Heart left ventricle (tissue), 16 donors: ENCODE measurements around the gene UMODL1. TPM values are rescaled to one million over a fixed set of nuclear protein-coding genes. Genes with fewer than 3 reads are reported as not detected.
A peak's percentile ranks its signal among the peaks of the same experiment; 100 is the strongest.

ENCODE experiments used
- ATAC-seq, 4 donors: fragments of 200-7000 bp; cut with Tn5 transposase; one replicate each; pipeline ENCODE4 v1.9.1; 2020 to 2022; ENCODE audit warnings: moderate library complexity in 4 of 4, mild to moderate bottlenecking in 3 of 4, moderate number of reproducible peaks in 1 of 4
- DNase-seq, 5 donors: peaks; one replicate each; pipeline ENCODE4 v3.0.0-alpha.2; 2020
- H3K27ac ChIP-seq, 12 donors: fragments of 200-600 bp; sonication (generic) in 4 of 12; one replicate each; pipeline versions ENCODE4 v1.5.0 to v1.8.0; 2016 to 2022; ENCODE audit warnings: mild to moderate bottlenecking in 2 of 12
- H3K27me3 ChIP-seq, 9 donors: fragments of 200-600 bp; sonication (generic) in 2 of 9; one replicate each; pipeline versions ENCODE4 v1.5.1 to v1.8.0; 2016 to 2022; ENCODE audit warnings: mild to moderate bottlenecking in 3 of 9
- H3K36me3 ChIP-seq, 9 donors: fragments of 200-600 bp; sonication (generic) in 2 of 9; one replicate each; pipeline versions ENCODE4 v1.5.0 to v1.8.0; 2018 to 2022; ENCODE audit warnings: mild to moderate bottlenecking in 2 of 9
- H3K4me1 ChIP-seq, 12 donors: fragments of 200-600 bp; sonication (generic) in 4 of 12; one replicate each; pipeline versions ENCODE4 v1.5.0 to v1.8.0; 2016 to 2022; ENCODE audit warnings: mild to moderate bottlenecking in 3 of 12
- H3K4me3 ChIP-seq, 12 donors: fragments of 200-600 bp; sonication (generic) in 4 of 12; one replicate each; pipeline versions ENCODE4 v1.5.0 to v1.8.0; 2017 to 2022; ENCODE audit warnings: mild to moderate bottlenecking in 9 of 12, moderate library complexity in 4 of 12
- H3K9me3 ChIP-seq, 12 donors: fragments of 200-600 bp; sonication (generic) in 4 of 12; one replicate each; pipeline versions ENCODE4 v1.5.0 to v1.8.0; 2016 to 2022; ENCODE audit warnings: mild to moderate bottlenecking in 1 of 12
- CTCF ChIP-seq, 12 donors: fragments of 200-600 bp; sonication (generic) in 4 of 12; IDR thresholded peaks; one replicate each; pipeline versions ENCODE4 v1.5.0 to v1.8.0; 2018 to 2022; ENCODE audit warnings: antibody characterized with exemption in 12 of 12, mild to moderate bottlenecking in 5 of 12
- POLR2A ChIP-seq, 2 donors: fragments of 450-650 bp; IDR thresholded peaks; one replicate each; pipeline ENCODE4 v1.6.1; 2017; ENCODE audit warnings: antibody characterized with exemption in 2 of 2, mild to moderate bottlenecking in 2 of 2, moderate library complexity in 2 of 2
- WGBS, 4 donors: extraction: QIAGEN DNeasy Blood & Tissue Kit in 2 of 4; methylation state at CpG; one replicate each; pipeline versions ENCODE4 v1.1.5 to v1.1.7; 2013 to 2018; 5-methylcytosine and 5-hydroxymethylcytosine counted together
- intact Hi-C, 10 donors: fragments of 100-400 bp; cut with DNase I; formaldehyde crosslinking; loops; one replicate each; pipeline versions ENCODE4 v1.11.1 to v1.14.2; 2022
- polyA plus RNA-seq, 2 donors: library from polyadenylated mRNA; stranded (reverse); fragments of 200-250 nt; gene quantifications; one replicate each; pipeline ENCODE4 v1.2.3, GENCODE V29; 2013
- total RNA-seq, 9 donors: library from RNA; depleted of rRNA in 2 of 9; stranded (reverse); fragments of >200 nt in 2 of 9; fragmentation: NEBNext Ultra II Directional in 3 of 9; extraction: Animal tissue kit (Norgen Biotek cat#: 25700) in 3 of 9; gene quantifications; one replicate each; pipeline versions ENCODE4 v1.1.0 to v1.2.4, GENCODE V29; 2016 to 2023
- donor health status: ischemic (EF 13 %, LVEDD 7.1; RV severe dilation, severe dysfunction).
- donor health status: healthy with polysubstance abuse.
- donor health status: DM: no; HTN: yes; CAD: no.
- donor health status: DM: no; HTN: no; CAD: no.
- donor health status: ischemic (EF 25% LVEDD 6.9; RV normal size, moderate dysfunction).
- donor health status: ischemic (EF 25% LVEDD 5.7; RV mildly dilated, moderate dysfunction).
- donor health status: healthy.
- donor health status: DM: yes; HTN: yes; CAD: no.
- donor health status: ischemic (EF 35%, LVEDD 5.7; RV mildly dilated, moderate dysfunction).
- donor health status: nonischemic (EF 11% LVEDD 7.7; RV severe dilation, severe dysfunction).
- donor health status: DM: yes; HTN: yes; CAD: no.
- donor health status: PGD.
- donor health status: ischemic (EF 29% LVEDD 5.4; RV normal size, mild dysfunction).
- donor health status: nonischemic (EF 23%, LVEDD 6.1; RV moderate dilation, normal function).

UMODL1 gene
- total and polyA plus RNA-seq, 11 donors = 0.07 to 0.19 TPM; not detected in 9

GRCh38 chr21:42049578-42050430, 21.3 kb upstream of the UMODL1 start:
- H3K27ac ChIP-seq = no peak overlapping the region
- 90 to 95% (median 91%) methylated on average over 16 of the region's 16 CpGs for WGBS, 4 donors
- no peaks in the 10 kb centered on the region for H3K9me3 ChIP-seq
- H3K36me3 ChIP-seq = no peaks in the 10 kb centered on the region
- peaks cover 0 to 18% (median 2%) of the 10 kb centered on the region in 12 donors for H3K4me1 ChIP-seq
- no peak for DNase-seq
- H3K27me3 ChIP-seq = no peaks in the 10 kb centered on the region
- no peak for TF ChIP-seq POLR2A (IDR thresholded peaks at IDR 0.05)
- no peak for TF ChIP-seq CTCF (IDR thresholded peaks at IDR 0.05)
- H3K4me3 ChIP-seq = no peak overlapping the region
- ATAC-seq = no peak
- intact Hi-C loops = loop anchor here in 1 of 10 donors (10.0 kb wide), 1 partner anchor 55 kb away; no protein-coding TSS in a partner anchor

GRCh38 chr21:42051788-42052187, 19.3 kb upstream of the UMODL1 start:
- WGBS, 4 donors = 33 to 40% (median 37%) methylated on average over 9 of the region's 9 CpGs
- ATAC-seq = peak in 1 of 4 donors; percentile 41

GRCh38 chr21:42055425-42055824, 15.7 kb upstream of the UMODL1 start:
- TF ChIP-seq CTCF (IDR thresholded peaks at IDR 0.05) (no peak), POLR2A (IDR thresholded peaks at IDR 0.05) (no peak)
- Histone ChIP-seq H3K4me3 (no peak overlapping the region), H3K4me1 (peaks cover 0 to 18% (median 2%) of the 10 kb centered on the region in 12 donors), H3K27me3 (no peaks in the 10 kb centered on the region), H3K36me3 (no peaks in the 10 kb centered on the region), H3K27ac (no peak overlapping the region), H3K9me3 (no peaks in the 10 kb centered on the region)
- no peak for ATAC-seq
- intact Hi-C loops = no loop called here
- DNase-seq = no peak
- 87 to 98% (median 94%) methylated on average over 9 of the region's 9 CpGs for WGBS, 4 donors

More at GRCh38 chr21:42051788-42052187, 19.3 kb upstream of the UMODL1 start:
- DNase-seq = no peak
- Histone ChIP-seq H3K27ac (no peak overlapping the region), H3K9me3 (no peaks in the 10 kb centered on the region), H3K36me3 (no peaks in the 10 kb centered on the region), H3K4me3 (no peak overlapping the region), H3K27me3 (no peaks in the 10 kb centered on the region), H3K4me1 (peaks cover 0 to 23% (median 3%) of the 10 kb centered on the region in 12 donors)
- intact Hi-C loops = no loop called here
- TF ChIP-seq CTCF (IDR thresholded peaks at IDR 0.05) = no peak
- TF ChIP-seq POLR2A (IDR thresholded peaks at IDR 0.05) = no peak

- no peak for DNase-seq
- no peak for ATAC-seq
- Histone ChIP-seq H3K4me1 (peaks cover 0 to 25% (median 2%) of the 10 kb centered on the region in 12 donors), H3K4me3 (no peak overlapping the region), H3K36me3 (no peaks in the 10 kb centered on the region), H3K9me3 (no peaks in the 10 kb centered on the region), H3K27me3 (no peaks in the 10 kb centered on the region), H3K27ac (peak overlapping the region in 1 of 12 donors; percentile 1)
- TF ChIP-seq CTCF (IDR thresholded peaks at IDR 0.05) (no peak), POLR2A (IDR thresholded peaks at IDR 0.05) (no peak)
- WGBS, 4 donors = 66 to 71% (median 70%) methylated on average over 11 of the region's 11 CpGs
- intact Hi-C loops = no loop called here
These were observed 14.6 kb upstream of the UMODL1 start for GRCh38 chr21:42056468-42056867.
